KMS-11 (cell line): Measurements from ENCODE around the gene PALM.

Experiments
- H2AFZ ChIP-seq: fragments of 200-600 bp; sonication (generic); 2 replicates; pipeline ENCODE4 v1.6.1; 2016; ENCODE audit warnings: antibody characterized with exemption, mixed run types, low read depth
- H3K27ac ChIP-seq: fragments of 200-600 bp; sonication (generic); 2 replicates; pipeline ENCODE4 v1.6.1; 2016; ENCODE audit warnings: mild to moderate bottlenecking, mixed run types
- H3K27me3 ChIP-seq: fragments of 200-600 bp; sonication (generic); 2 replicates; pipeline ENCODE4 v1.6.1; 2017; ENCODE audit warnings: mild to moderate bottlenecking, low read depth, mixed run types, moderate library complexity; ENCODE audit not compliant: insufficient read depth
- H3K36me3 ChIP-seq: fragments of 200-600 bp; sonication (generic); 2 replicates; pipeline ENCODE4 v1.6.1; 2017; ENCODE audit warnings: mild to moderate bottlenecking, mixed run types; ENCODE audit not compliant: insufficient read depth
- H3K4me1 ChIP-seq: fragments of 200-600 bp; sonication (generic); 2 replicates; pipeline ENCODE4 v1.6.1; 2016; ENCODE audit warnings: mild to moderate bottlenecking, low read depth, mixed run types; ENCODE audit not compliant: poor library complexity, severe bottlenecking
- H3K4me2 ChIP-seq: fragments of 200-600 bp; sonication (generic); 2 replicates; pipeline ENCODE4 v1.7.0; 2016; ENCODE audit warnings: mild to moderate bottlenecking, mixed run types
- H3K4me3 ChIP-seq: fragments of 200-600 bp; sonication (generic); IDR thresholded peaks from 2 replicates; pipeline ENCODE4 v1.6.1; 2017; ENCODE audit warnings: low read depth, low read length, mixed read lengths; ENCODE audit not compliant: insufficient read depth
- H3K79me2 ChIP-seq: fragments of 200-600 bp; sonication (generic); 2 replicates; pipeline ENCODE4 v1.6.1; 2016; ENCODE audit warnings: low read depth, mixed run types; ENCODE audit not compliant: insufficient read depth
- H3K9ac ChIP-seq: fragments of 200-600 bp; sonication (generic); 2 replicates; pipeline ENCODE4 v1.6.1; 2016; ENCODE audit warnings: mild to moderate bottlenecking, mixed run types
- H4K20me1 ChIP-seq: fragments of 200-600 bp; sonication (generic); 2 replicates; pipeline ENCODE4 v1.6.1; 2016; ENCODE audit warnings: mild to moderate bottlenecking, mixed run types; ENCODE audit not compliant: insufficient read depth
- CTCF ChIP-seq: fragments of 200-600 bp; sonication (generic); conservative IDR thresholded peaks from 2 replicates; pipeline ENCODE4 v1.6.1; 2017; ENCODE audit warnings: low read depth, mild to moderate bottlenecking, antibody characterized with exemption, low read length, moderate library complexity, mixed read lengths

PALM gene

GRCh38 chr19:795691-796581 is 87.2 kb downstream of the PALM start:
- Histone ChIP-seq H4K20me1 (peaks cover 26% of the 10 kb centered on the region), H3K4me2 (peak overlapping the region; percentile 36), H3K27ac (no peak overlapping the region), H2AFZ (peak overlapping the region; percentile 73; the same call in 1 of the 2 replicates), H3K4me3 (no peak overlapping the region), H3K79me2 (peaks cover 31% of the 10 kb centered on the region), H3K36me3 (peaks cover 10% of the 10 kb centered on the region; the same call in 1 of the 2 replicates), H3K4me1 (peaks cover 13% of the 10 kb centered on the region), H3K27me3 (no peaks in the 10 kb centered on the region), H3K9ac (peak overlapping the region; percentile 72; the same call in 1 of the 2 replicates)
- no peak for TF ChIP-seq CTCF

GRCh38 chr19:796692-797527 is 88.2 kb downstream of the PALM start, which contains the start of gene PTBP1:
Gene PTBP1, plus strand, starts transcription at chr19:797452. Its CDS starts 46 bp downstream, at chr19:797498.
- no peak within 1 kb of the TSS for H3K4me3 ChIP-seq
- H3K79me2 ChIP-seq, result peaks cover 40% of the 10 kb centered on the region
- no peak for TF ChIP-seq CTCF
- H3K9ac ChIP-seq, result peak within 1 kb of the TSS; percentile 96
- peak within 1 kb of the TSS; percentile 73 for H2AFZ ChIP-seq
- no peaks in the 10 kb centered on the region for H3K27me3 ChIP-seq
- H3K36me3 ChIP-seq, result peaks cover 17% of the 10 kb centered on the region; the same call in 1 of the 2 replicates
- peaks cover 18% of the 10 kb centered on the region for H3K4me1 ChIP-seq
- peaks cover 35% of the 10 kb centered on the region for H4K20me1 ChIP-seq
- peak within 1 kb of the TSS; percentile 90 for H3K27ac ChIP-seq
- H3K4me2 ChIP-seq, result peak within 1 kb of the TSS; percentile 54
